Upper lobe of left lung (tissue), 4 donors: ENCODE data around the gene OR2F1.

Source experiments
- EP300 ChIP-seq, 4 donors: sonication (generic); formaldehyde crosslinking; IDR thresholded peaks; one replicate each; pipeline ENCODE4 v1.5.1; 2017; ENCODE audit warnings: antibody characterized with exemption in 4 of 4, control low read depth in 2 of 4
- POLR2A ChIP-seq, 4 donors: fragments of 450-650 bp; IDR thresholded peaks; one replicate each; pipeline ENCODE4 v1.5.1; 2016 to 2017; ENCODE audit warnings: antibody characterized with exemption in 4 of 4, mild to moderate bottlenecking in 2 of 4
- POLR2AphosphoS5 ChIP-seq, 2 donors: sonication (generic); formaldehyde crosslinking; IDR thresholded peaks; one replicate each; pipeline ENCODE4 v1.5.1; 2017; ENCODE audit warnings: antibody characterized with exemption in 2 of 2
- TF ChIP-seq, protein P1 (sequence below), 6 experiments: fragments of 450-650 bp in 4 of 6; fragments of 200-600 bp in 2 of 6; sonication (generic) in 2 of 6; IDR thresholded peaks; one replicate each; pipeline ENCODE4 v1.5.1; 2016 to 2019; ENCODE audit warnings: antibody characterized with exemption in 6 of 6

DNA sequence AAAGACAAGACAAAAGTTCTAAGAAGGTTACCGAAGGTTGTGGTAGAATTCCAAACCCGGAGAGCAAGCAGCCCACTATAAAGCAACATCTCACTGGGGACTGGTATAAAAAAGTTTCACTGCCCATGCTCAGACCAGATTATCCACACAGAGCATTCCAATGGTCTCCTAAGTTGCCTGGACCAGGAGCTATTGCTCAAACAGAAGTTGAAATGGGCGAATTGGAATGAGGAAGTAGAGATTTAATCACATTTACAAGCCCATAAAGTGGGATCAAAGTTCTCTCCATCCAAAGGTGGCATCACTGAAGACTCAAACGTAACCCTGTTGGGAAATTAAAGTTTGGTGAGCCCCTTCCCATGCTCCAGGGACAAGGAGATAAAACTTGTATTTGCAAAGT lies 19.8 kb downstream of the OR2F1 start:
- TF ChIP-seq POLR2A (IDR thresholded peaks at IDR 0.05) (no peak), POLR2AphosphoS5 (IDR thresholded peaks at IDR 0.05) (no peak), EP300 (IDR thresholded peaks at IDR 0.05) (no peak)
- TF ChIP-seq, protein P1, sequence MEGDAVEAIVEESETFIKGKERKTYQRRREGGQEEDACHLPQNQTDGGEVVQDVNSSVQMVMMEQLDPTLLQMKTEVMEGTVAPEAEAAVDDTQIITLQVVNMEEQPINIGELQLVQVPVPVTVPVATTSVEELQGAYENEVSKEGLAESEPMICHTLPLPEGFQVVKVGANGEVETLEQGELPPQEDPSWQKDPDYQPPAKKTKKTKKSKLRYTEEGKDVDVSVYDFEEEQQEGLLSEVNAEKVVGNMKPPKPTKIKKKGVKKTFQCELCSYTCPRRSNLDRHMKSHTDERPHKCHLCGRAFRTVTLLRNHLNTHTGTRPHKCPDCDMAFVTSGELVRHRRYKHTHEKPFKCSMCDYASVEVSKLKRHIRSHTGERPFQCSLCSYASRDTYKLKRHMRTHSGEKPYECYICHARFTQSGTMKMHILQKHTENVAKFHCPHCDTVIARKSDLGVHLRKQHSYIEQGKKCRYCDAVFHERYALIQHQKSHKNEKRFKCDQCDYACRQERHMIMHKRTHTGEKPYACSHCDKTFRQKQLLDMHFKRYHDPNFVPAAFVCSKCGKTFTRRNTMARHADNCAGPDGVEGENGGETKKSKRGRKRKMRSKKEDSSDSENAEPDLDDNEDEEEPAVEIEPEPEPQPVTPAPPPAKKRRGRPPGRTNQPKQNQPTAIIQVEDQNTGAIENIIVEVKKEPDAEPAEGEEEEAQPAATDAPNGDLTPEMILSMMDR (IDR thresholded peaks at IDR 0.05) = no peak
